Fibroblast of lung (primary cell): ENCODE results near the gene MROH9.

ENCODE experiments used
- CTCF ChIP-seq, 2 donors: IDR thresholded peaks in 1 of 2; conservative IDR thresholded peaks in 1 of 2; 1 replicate in 1 of 2; 2 replicates in 1 of 2; pipeline ENCODE4 v1.5.1; 2011 to 2012; ENCODE audit warnings: low read length in 2 of 2, control low read depth in 1 of 2, inconsistent platforms in 1 of 2, low read depth in 1 of 2, mild to moderate bottlenecking in 1 of 2
- EZH2 ChIP-seq: IDR thresholded peaks from 2 replicates; pipeline ENCODE4 v1.5.1; 2012; ENCODE audit warnings: low read length, control low read depth, mild to moderate bottlenecking; ENCODE audit errors: missing control alignments

GRCh38 chr1:170927955-170928840, 7.1 kb upstream of the MROH9 start:
- TF ChIP-seq CTCF (conservative IDR thresholded peaks at IDR 0.05 in 1 of 2, IDR thresholded peaks at IDR 0.05 in 1 of 2; ENCODE audit: low read depth in 1 of 2, low read length in 2 of 2) (no peak), EZH2 (no peak)
